Large intestine (tissue), 3 donors: ENCODE results near the gene L3MBTL2. TPM values are rescaled to one million over a fixed set of nuclear protein-coding genes. Genes with fewer than 3 reads are reported as not detected.

ENCODE experiments used
- DNase-seq, 2 donors: peaks; one replicate each; pipeline versions ENCODE4 v3.0.0 to v3.0.0-alpha.2; 2013
- H3K27ac ChIP-seq: one replicate; pipeline ENCODE4 v1.5.1; 2013; ENCODE audit warnings: low read length
- H3K27me3 ChIP-seq: 2 replicates; pipeline ENCODE4 v1.6.1; 2013; ENCODE audit warnings: low read length; ENCODE audit not compliant: control insufficient read depth, insufficient read depth
- H3K36me3 ChIP-seq: 2 replicates; pipeline ENCODE4 v1.6.1; 2013; ENCODE audit warnings: low read length; ENCODE audit not compliant: control insufficient read depth, insufficient read depth
- H3K4me1 ChIP-seq: one replicate; pipeline ENCODE4 v1.6.1; 2013; ENCODE audit warnings: low read length; ENCODE audit not compliant: control insufficient read depth, insufficient read depth
- H3K4me3 ChIP-seq: one replicate; pipeline ENCODE4 v1.5.1; 2013; ENCODE audit warnings: low read length
- H3K9me3 ChIP-seq: one replicate; pipeline ENCODE4 v1.6.1; 2013; ENCODE audit warnings: mild to moderate bottlenecking, low read depth, low read length, moderate library complexity; ENCODE audit not compliant: control insufficient read depth
- WGBS: methylation state at CpG from one replicate; pipeline ENCODE4 v1.1.5; 2013; ENCODE audit warnings: low lambda C conversion rate; ENCODE audit not compliant: insufficient coverage; 5-methylcytosine and 5-hydroxymethylcytosine counted together
- polyA plus RNA-seq: library from polyadenylated mRNA; unstranded; fragments of 120-200 nt; gene quantifications from one replicate; pipeline ENCODE4 v1.2.1, GENCODE V29; 2013

The L3MBTL2 gene
- polyA plus RNA-seq, 1 donor = 17.9 TPM

- Histone ChIP-seq H3K36me3 (peaks cover 54% of the 10 kb centered on the region), H3K4me1 (no peaks in the 10 kb centered on the region)
- WGBS = no CpG with 5 or more reads among the region's 9 CpGs
Observed at GRCh38 chr22:41230401-41230785, 25.3 kb downstream of the L3MBTL2 start.

DNA sequence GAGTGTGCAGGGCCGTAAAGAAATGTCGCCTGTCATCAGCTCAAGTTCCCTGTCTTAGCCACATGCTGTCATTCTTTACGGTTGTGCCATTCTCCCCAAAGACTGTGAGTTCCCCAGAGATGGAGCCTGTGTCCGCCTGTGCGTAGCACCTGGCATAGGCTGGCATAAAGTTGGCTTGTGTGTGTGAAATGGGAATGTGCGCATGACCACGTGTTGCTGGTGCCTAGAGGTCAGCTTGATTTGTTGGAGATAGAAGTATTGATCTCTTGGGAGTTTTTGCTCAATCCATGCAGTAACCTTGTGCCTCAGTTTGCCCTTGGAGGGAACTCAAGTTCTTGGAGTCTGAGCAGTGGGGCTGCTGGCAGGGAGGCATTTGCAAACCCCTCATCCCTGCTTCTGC, 26.3 kb downstream of the L3MBTL2 start:
- no peak for DNase-seq
- no peaks in the 10 kb centered on the region for H3K4me1 ChIP-seq
- H3K9me3 ChIP-seq = no peaks in the 10 kb centered on the region
- no peak overlapping the region for H3K4me3 ChIP-seq
- H3K27me3 ChIP-seq = no peaks in the 10 kb centered on the region
- H3K36me3 ChIP-seq = peaks cover 47% of the 10 kb centered on the region
- H3K27ac ChIP-seq = no peak overlapping the region
- no CpG with 5 or more reads among the region's 7 CpGs for WGBS

More at GRCh38 chr22:41230401-41230785, 25.3 kb downstream of the L3MBTL2 start:
- H3K9me3 ChIP-seq = no peaks in the 10 kb centered on the region
- H3K27me3 ChIP-seq = no peaks in the 10 kb centered on the region
- no peak overlapping the region for H3K27ac ChIP-seq
- DNase-seq = no peak
- no peak overlapping the region for H3K4me3 ChIP-seq

GRCh38 chr22:41234815-41235695, 29.9 kb downstream of the L3MBTL2 start:
- Histone ChIP-seq H3K27ac (no peak overlapping the region), H3K36me3 (peaks cover 17% of the 10 kb centered on the region), H3K27me3 (no peaks in the 10 kb centered on the region), H3K9me3 (no peaks in the 10 kb centered on the region), H3K4me1 (peaks cover 6% of the 10 kb centered on the region), H3K4me3 (no peak overlapping the region)
- DNase-seq = no peak
- WGBS = 60% methylated on average over 1 of the region's 19 CpGs

GRCh38 chr22:41237036-41237706, 32.1 kb downstream of the L3MBTL2 start:
- Histone ChIP-seq H3K4me3 (peak overlapping the region; percentile 32), H3K27me3 (no peaks in the 10 kb centered on the region), H3K27ac (no peak overlapping the region), H3K36me3 (no peaks in the 10 kb centered on the region), H3K9me3 (no peaks in the 10 kb centered on the region), H3K4me1 (peaks cover 6% of the 10 kb centered on the region)
- DNase-seq = no peak
- no CpG with 5 or more reads among the region's 33 CpGs for WGBS

DNA sequence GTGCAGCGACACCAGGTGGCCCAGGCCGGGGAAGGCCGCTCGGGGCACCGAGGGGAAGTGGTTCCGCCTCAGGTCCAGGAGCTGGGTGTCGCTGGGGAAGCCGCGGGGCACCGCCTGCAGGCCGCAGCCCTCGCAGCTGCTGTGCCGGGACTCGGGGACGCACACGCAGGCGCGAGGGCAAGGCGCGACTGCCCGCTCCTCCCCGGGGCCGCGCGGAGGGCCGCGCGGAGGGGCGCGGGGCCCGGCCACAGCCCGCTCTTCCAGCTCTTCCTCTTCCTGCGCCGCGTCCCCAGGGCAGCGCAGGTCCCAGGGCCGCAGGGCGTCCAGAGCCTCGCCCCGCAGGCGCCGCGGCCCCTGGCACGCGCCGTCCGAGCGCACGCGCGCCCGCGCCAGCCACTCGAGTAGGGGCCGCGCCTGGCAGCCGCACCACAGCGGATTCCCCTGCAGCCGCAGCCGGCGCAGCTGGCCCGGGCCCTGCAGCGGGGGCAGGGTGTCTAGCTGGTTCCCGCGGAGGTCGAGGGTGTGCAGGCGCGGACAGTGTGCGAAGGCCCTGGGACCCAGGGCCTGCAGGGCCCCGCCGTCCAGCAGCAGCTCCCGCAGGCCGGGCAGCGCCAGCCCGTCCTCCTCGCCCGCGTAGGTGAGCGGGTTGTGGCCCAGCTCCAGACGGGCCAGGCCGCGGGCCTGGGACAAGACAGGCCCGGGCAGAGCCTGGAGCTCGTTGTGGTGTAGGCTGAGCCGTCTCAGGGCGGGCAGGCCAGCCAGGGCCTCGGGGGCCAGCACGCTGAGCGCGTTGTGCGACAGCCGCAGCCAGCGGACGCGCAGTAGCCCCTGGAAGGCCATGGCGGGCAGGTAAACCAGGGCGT, 32.8 kb downstream of the L3MBTL2 start:
- Histone ChIP-seq H3K27me3 (no peaks in the 10 kb centered on the region), H3K27ac (no peak overlapping the region), H3K36me3 (no peaks in the 10 kb centered on the region), H3K4me1 (peaks cover 6% of the 10 kb centered on the region), H3K9me3 (no peaks in the 10 kb centered on the region), H3K4me3 (peak overlapping the region; percentile 32)
- peak; percentile 76 to 81 for DNase-seq
- no CpG with 5 or more reads among the region's 97 CpGs for WGBS

- Histone ChIP-seq H3K36me3 (no peaks in the 10 kb centered on the region), H3K27ac (no peak overlapping the region), H3K9me3 (no peaks in the 10 kb centered on the region), H3K4me3 (no peak overlapping the region), H3K27me3 (no peaks in the 10 kb centered on the region), H3K4me1 (peaks cover 6% of the 10 kb centered on the region)
- WGBS = no CpG with 5 or more reads among the region's 32 CpGs
- no peak for DNase-seq
Observed at GRCh38 chr22:41238570-41239442, 33.7 kb downstream of the L3MBTL2 start.

GRCh38 chr22:41239443-41240128, 34.5 kb downstream of the L3MBTL2 start:
- DNase-seq = no peak
- Histone ChIP-seq H3K9me3 (no peaks in the 10 kb centered on the region), H3K27ac (no peak overlapping the region), H3K4me3 (no peak overlapping the region), H3K27me3 (no peaks in the 10 kb centered on the region), H3K36me3 (no peaks in the 10 kb centered on the region), H3K4me1 (peaks cover 6% of the 10 kb centered on the region)
- no CpG with 5 or more reads among the region's 16 CpGs for WGBS

DNA sequence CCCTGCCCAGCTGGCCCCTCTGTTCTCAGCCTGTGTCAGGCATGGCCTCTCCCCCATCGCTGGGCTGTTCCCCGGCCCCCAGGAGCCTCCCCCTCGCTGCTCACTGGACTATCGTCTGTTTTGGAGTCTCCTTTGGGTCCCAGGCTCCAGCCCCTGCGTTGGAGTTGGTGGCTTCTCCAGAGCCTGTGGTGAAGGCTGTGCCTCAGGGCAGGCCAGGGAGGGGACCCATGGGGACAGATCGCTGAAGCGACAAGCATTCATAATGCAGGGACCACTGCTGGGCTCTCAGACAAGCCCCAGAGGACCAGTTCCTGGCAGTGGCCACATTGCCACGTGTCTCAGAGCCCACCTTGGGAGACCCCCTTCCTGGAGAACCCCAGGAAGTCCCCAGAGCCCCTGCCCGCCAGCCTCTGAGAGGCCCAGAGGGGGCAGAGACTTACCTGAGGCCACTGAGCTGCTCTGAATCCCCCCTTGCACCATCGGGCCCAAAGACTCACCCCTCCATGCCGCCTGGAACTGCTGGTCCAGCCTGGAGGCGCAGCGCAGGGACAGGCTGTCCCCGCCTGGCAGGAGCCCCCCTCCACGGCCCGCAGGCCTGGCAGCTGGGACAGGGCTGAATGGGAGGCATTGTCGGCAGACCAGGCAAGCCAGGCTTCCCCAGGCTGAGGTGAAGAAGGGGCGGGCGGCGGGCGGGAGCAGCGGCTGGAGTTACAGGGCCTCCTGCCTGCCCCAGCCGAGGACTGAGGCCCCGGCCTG, 35.4 kb downstream of the L3MBTL2 start, which contains the start of gene CHADL:
CHADL (minus strand) TSS at position 555 of the 756 bp plus-strand sequence; CDS start at position 505, 50 bp downstream.
- no peak within 1 kb of the TSS for H3K27ac ChIP-seq
- H3K9me3 ChIP-seq = no peaks in the 10 kb centered on the region
- DNase-seq = no peak
- peaks cover 5% of the 10 kb centered on the region for H3K36me3 ChIP-seq
- no peak within 1 kb of the TSS for H3K4me3 ChIP-seq
- peaks cover 6% of the 10 kb centered on the region for H3K4me1 ChIP-seq
- no CpG with 5 or more reads among the region's 24 CpGs for WGBS
- no peaks in the 10 kb centered on the region for H3K27me3 ChIP-seq
